Mucosa of rectum (tissue), 2 donors: ENCODE measurements around the gene NGEF.

Experiments
- H3K27ac ChIP-seq, 2 donors: one replicate each; pipeline ENCODE4 v1.7.0; 2013; ENCODE audit warnings: inconsistent platforms in 2 of 2, low read depth in 2 of 2, low read length in 2 of 2
- H3K27me3 ChIP-seq, 2 donors: one replicate each; pipeline ENCODE4 v1.7.0; 2013; ENCODE audit warnings: low read length in 2 of 2; ENCODE audit not compliant: control insufficient read depth in 2 of 2, insufficient read depth in 2 of 2
- H3K36me3 ChIP-seq, 2 donors: one replicate each; pipeline ENCODE4 v1.7.0; 2013; ENCODE audit warnings: low read length in 2 of 2; ENCODE audit not compliant: control insufficient read depth in 2 of 2, insufficient read depth in 2 of 2
- H3K4me1 ChIP-seq, 2 donors: one replicate each; pipeline ENCODE4 v1.7.0; 2013; ENCODE audit warnings: low read length in 2 of 2, mild to moderate bottlenecking in 1 of 2; ENCODE audit not compliant: control insufficient read depth in 2 of 2, insufficient read depth in 2 of 2
- H3K4me3 ChIP-seq, 2 donors: one replicate each; pipeline ENCODE4 v1.7.0; 2013; ENCODE audit warnings: low read length in 2 of 2
- H3K9ac ChIP-seq, 2 donors: one replicate each; pipeline ENCODE4 v1.7.0; 2013; ENCODE audit warnings: low read length in 2 of 2, low read depth in 1 of 2, mild to moderate bottlenecking in 1 of 2
- H3K9me3 ChIP-seq, 2 donors: one replicate each; pipeline ENCODE4 v1.7.0; 2013; ENCODE audit warnings: low read length in 2 of 2; ENCODE audit not compliant: control insufficient read depth in 2 of 2
- donor health status: healthy.
- donor health status: Normal muscosa, but diverticular disease.

The NGEF gene

GRCh38 chr2:232829988-232830387 is 183.1 kb downstream of the NGEF start:
- H3K27ac ChIP-seq, result no peak overlapping the region
- H3K27me3 ChIP-seq, result no peaks in the 10 kb centered on the region
- peaks cover 36 to 52% of the 10 kb centered on the region in 2 donors for H3K36me3 ChIP-seq
- no peak overlapping the region for H3K4me3 ChIP-seq
- no peaks in the 10 kb centered on the region for H3K9me3 ChIP-seq
- no peak overlapping the region for H3K9ac ChIP-seq
- H3K4me1 ChIP-seq, result peaks cover 0 to 4% of the 10 kb centered on the region in 2 donors
